ENCODE results near the gene NSG1.

DNA sequence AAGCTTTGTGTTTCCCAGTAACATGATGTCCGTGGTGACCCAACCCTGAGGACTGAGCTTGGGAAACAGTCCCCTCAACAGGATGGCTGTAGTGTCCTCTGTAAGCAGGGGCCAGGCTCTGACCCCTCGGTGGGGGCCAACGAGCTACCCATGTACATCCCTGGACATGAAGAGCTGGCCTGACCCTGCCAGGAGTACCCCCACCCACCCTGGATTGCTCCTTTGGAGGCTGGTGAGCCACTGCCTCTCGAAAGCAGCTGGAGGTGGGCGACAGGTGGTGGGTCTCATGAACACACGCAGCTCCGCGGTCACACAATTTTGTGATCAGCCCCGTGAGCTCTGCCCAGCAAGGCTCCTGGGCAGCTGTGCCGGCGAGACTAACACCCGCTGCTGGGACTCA is 33.5 kb downstream of the NSG1 start:
- TF ChIP-seq, protein P1, sequence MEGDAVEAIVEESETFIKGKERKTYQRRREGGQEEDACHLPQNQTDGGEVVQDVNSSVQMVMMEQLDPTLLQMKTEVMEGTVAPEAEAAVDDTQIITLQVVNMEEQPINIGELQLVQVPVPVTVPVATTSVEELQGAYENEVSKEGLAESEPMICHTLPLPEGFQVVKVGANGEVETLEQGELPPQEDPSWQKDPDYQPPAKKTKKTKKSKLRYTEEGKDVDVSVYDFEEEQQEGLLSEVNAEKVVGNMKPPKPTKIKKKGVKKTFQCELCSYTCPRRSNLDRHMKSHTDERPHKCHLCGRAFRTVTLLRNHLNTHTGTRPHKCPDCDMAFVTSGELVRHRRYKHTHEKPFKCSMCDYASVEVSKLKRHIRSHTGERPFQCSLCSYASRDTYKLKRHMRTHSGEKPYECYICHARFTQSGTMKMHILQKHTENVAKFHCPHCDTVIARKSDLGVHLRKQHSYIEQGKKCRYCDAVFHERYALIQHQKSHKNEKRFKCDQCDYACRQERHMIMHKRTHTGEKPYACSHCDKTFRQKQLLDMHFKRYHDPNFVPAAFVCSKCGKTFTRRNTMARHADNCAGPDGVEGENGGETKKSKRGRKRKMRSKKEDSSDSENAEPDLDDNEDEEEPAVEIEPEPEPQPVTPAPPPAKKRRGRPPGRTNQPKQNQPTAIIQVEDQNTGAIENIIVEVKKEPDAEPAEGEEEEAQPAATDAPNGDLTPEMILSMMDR (IDR thresholded peaks at IDR 0.05; ENCODE audit: control extremely low read depth in 1 of 3, insufficient read depth in 1 of 3, low read depth in 1 of 3, low read length in 3 of 3): no peak
- TF ChIP-seq MAX (IDR thresholded peaks at IDR 0.05) (no peak), POLR2AphosphoS5 (IDR thresholded peaks at IDR 0.05; ENCODE audit: low read depth, low read length) (no peak), POLR2A (IDR thresholded peaks at IDR 0.05; ENCODE audit: control extremely low read depth in 1 of 2, low read depth in 2 of 2, low read length in 2 of 2) (no peak), SIN3A (conservative IDR thresholded peaks at IDR 0.05 in 1 of 2, IDR thresholded peaks at IDR 0.05 in 1 of 2; ENCODE audit: low read depth in 1 of 2, low read length in 2 of 2) (no peak), RXRA (IDR thresholded peaks at IDR 0.05; ENCODE audit: insufficient read depth, low read depth, low read length) (no peak), RBBP5 (IDR thresholded peaks at IDR 0.05; ENCODE audit: borderline replicate concordance, low read depth, low read length) (no peak)

All from H1 (cell line).